Measurements from ENCODE around the gene DNAH7.

DNA sequence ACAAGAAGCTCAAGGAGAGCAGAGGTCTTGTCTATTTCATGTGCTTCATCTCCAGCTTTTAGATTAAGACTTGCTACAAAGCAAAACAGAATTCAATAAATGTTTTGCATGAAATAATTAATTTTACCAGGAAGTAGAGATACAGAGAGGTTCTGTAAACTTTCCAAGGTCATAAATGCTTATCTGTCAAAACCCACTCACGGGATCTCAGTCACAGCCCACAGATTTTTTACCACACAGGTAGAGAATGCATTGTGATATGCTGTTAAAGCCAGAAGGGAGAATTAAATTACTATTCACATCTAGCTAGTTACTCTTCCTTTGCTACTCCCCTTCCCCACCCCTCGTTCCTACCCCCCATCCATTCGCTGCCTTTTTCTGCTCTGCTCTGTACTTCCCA lies 205.5 kb downstream of the DNAH7 start:
- TF ChIP-seq, protein P1, sequence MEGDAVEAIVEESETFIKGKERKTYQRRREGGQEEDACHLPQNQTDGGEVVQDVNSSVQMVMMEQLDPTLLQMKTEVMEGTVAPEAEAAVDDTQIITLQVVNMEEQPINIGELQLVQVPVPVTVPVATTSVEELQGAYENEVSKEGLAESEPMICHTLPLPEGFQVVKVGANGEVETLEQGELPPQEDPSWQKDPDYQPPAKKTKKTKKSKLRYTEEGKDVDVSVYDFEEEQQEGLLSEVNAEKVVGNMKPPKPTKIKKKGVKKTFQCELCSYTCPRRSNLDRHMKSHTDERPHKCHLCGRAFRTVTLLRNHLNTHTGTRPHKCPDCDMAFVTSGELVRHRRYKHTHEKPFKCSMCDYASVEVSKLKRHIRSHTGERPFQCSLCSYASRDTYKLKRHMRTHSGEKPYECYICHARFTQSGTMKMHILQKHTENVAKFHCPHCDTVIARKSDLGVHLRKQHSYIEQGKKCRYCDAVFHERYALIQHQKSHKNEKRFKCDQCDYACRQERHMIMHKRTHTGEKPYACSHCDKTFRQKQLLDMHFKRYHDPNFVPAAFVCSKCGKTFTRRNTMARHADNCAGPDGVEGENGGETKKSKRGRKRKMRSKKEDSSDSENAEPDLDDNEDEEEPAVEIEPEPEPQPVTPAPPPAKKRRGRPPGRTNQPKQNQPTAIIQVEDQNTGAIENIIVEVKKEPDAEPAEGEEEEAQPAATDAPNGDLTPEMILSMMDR (conservative IDR thresholded peaks at IDR 0.05; ENCODE audit: low read depth in 2 of 2), result no peak
- TF ChIP-seq ZNF331 (CRISPR knock-in tag; IDR thresholded peaks at IDR 0.05; ENCODE audit: low read depth) (no peak), JUNB (IDR thresholded peaks at IDR 0.05; ENCODE audit: unreplicated experiment) (no peak), EZH2phosphoT487 (IDR thresholded peaks at IDR 0.05; ENCODE audit: unreplicated experiment) (no peak), POLR2AphosphoS5 (IDR thresholded peaks at IDR 0.05; ENCODE audit: low read depth) (no peak), ZNF114 (CRISPR knock-in tag; IDR thresholded peaks at IDR 0.05) (no peak), EZH2 (IDR thresholded peaks at IDR 0.05; ENCODE audit: low read depth, unreplicated experiment) (no peak), CREB1 (CRISPR knock-in tag; IDR thresholded peaks at IDR 0.05; ENCODE audit: low read depth) (no peak), NANOG (IDR thresholded peaks at IDR 0.05; ENCODE audit: borderline replicate concordance) (no peak)
- TF ChIP-seq, protein P2, sequence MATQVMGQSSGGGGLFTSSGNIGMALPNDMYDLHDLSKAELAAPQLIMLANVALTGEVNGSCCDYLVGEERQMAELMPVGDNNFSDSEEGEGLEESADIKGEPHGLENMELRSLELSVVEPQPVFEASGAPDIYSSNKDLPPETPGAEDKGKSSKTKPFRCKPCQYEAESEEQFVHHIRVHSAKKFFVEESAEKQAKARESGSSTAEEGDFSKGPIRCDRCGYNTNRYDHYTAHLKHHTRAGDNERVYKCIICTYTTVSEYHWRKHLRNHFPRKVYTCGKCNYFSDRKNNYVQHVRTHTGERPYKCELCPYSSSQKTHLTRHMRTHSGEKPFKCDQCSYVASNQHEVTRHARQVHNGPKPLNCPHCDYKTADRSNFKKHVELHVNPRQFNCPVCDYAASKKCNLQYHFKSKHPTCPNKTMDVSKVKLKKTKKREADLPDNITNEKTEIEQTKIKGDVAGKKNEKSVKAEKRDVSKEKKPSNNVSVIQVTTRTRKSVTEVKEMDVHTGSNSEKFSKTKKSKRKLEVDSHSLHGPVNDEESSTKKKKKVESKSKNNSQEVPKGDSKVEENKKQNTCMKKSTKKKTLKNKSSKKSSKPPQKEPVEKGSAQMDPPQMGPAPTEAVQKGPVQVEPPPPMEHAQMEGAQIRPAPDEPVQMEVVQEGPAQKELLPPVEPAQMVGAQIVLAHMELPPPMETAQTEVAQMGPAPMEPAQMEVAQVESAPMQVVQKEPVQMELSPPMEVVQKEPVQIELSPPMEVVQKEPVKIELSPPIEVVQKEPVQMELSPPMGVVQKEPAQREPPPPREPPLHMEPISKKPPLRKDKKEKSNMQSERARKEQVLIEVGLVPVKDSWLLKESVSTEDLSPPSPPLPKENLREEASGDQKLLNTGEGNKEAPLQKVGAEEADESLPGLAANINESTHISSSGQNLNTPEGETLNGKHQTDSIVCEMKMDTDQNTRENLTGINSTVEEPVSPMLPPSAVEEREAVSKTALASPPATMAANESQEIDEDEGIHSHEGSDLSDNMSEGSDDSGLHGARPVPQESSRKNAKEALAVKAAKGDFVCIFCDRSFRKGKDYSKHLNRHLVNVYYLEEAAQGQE (IDR thresholded peaks at IDR 0.05; ENCODE audit: unreplicated experiment), result no peak
- TF ChIP-seq, protein P3, sequence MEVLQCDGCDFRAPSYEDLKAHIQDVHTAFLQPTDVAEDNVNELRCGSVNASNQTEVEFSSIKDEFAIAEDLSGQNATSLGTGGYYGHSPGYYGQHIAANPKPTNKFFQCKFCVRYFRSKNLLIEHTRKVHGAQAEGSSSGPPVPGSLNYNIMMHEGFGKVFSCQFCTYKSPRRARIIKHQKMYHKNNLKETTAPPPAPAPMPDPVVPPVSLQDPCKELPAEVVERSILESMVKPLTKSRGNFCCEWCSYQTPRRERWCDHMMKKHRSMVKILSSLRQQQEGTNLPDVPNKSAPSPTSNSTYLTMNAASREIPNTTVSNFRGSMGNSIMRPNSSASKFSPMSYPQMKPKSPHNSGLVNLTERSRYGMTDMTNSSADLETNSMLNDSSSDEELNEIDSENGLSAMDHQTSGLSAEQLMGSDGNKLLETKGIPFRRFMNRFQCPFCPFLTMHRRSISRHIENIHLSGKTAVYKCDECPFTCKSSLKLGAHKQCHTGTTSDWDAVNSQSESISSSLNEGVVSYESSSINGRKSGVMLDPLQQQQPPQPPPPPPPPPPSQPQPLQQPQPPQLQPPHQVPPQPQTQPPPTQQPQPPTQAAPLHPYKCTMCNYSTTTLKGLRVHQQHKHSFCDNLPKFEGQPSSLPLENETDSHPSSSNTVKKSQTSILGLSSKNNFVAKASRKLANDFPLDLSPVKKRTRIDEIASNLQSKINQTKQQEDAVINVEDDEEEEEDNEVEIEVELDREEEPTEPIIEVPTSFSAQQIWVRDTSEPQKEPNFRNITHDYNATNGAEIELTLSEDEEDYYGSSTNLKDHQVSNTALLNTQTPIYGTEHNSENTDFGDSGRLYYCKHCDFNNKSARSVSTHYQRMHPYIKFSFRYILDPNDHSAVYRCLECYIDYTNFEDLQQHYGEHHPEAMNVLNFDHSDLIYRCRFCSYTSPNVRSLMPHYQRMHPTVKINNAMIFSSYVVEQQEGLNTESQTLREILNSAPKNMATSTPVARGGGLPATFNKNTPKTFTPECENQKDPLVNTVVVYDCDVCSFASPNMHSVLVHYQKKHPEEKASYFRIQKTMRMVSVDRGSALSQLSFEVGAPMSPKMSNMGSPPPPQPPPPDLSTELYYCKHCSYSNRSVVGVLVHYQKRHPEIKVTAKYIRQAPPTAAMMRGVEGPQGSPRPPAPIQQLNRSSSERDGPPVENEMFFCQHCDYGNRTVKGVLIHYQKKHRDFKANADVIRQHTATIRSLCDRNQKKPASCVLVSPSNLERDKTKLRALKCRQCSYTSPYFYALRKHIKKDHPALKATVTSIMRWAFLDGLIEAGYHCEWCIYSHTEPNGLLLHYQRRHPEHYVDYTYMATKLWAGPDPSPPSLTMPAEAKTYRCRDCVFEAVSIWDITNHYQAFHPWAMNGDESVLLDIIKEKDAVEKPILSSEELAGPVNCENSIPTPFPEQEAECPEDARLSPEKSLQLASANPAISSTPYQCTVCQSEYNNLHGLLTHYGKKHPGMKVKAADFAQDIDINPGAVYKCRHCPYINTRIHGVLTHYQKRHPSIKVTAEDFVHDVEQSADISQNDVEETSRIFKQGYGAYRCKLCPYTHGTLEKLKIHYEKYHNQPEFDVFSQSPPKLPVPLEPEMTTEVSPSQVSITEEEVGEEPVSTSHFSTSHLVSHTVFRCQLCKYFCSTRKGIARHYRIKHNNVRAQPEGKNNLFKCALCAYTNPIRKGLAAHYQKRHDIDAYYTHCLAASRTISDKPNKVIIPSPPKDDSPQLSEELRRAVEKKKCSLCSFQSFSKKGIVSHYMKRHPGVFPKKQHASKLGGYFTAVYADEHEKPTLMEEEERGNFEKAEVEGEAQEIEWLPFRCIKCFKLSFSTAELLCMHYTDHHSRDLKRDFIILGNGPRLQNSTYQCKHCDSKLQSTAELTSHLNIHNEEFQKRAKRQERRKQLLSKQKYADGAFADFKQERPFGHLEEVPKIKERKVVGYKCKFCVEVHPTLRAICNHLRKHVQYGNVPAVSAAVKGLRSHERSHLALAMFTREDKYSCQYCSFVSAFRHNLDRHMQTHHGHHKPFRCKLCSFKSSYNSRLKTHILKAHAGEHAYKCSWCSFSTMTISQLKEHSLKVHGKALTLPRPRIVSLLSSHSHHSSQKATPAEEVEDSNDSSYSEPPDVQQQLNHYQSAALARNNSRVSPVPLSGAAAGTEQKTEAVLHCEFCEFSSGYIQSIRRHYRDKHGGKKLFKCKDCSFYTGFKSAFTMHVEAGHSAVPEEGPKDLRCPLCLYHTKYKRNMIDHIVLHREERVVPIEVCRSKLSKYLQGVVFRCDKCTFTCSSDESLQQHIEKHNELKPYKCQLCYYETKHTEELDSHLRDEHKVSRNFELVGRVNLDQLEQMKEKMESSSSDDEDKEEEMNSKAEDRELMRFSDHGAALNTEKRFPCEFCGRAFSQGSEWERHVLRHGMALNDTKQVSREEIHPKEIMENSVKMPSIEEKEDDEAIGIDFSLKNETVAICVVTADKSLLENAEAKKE (CRISPR knock-in tag; IDR thresholded peaks at IDR 0.05), result no peak
